COLO668 (cell line): ENCODE measurements around the gene SNX32.
A peak's percentile ranks its signal among the peaks of the same experiment; 100 is the strongest.
"Not testable (repeated sequence)": the region's sequence is repeated elsewhere in the genome, so short reads cannot be mapped to it uniquely, and the experiment has no call there.

Experiments
- DNase-seq: peaks from one replicate; lab custom pipeline; 2025; ENCODE audit not compliant: unreplicated experiment; lab: John Stamatoyannopoulos, UW

Gene SNX32

GRCh38 chr11:65883058-65883761, 49.4 kb downstream of the SNX32 start:
- no peak for DNase-seq

DNA sequence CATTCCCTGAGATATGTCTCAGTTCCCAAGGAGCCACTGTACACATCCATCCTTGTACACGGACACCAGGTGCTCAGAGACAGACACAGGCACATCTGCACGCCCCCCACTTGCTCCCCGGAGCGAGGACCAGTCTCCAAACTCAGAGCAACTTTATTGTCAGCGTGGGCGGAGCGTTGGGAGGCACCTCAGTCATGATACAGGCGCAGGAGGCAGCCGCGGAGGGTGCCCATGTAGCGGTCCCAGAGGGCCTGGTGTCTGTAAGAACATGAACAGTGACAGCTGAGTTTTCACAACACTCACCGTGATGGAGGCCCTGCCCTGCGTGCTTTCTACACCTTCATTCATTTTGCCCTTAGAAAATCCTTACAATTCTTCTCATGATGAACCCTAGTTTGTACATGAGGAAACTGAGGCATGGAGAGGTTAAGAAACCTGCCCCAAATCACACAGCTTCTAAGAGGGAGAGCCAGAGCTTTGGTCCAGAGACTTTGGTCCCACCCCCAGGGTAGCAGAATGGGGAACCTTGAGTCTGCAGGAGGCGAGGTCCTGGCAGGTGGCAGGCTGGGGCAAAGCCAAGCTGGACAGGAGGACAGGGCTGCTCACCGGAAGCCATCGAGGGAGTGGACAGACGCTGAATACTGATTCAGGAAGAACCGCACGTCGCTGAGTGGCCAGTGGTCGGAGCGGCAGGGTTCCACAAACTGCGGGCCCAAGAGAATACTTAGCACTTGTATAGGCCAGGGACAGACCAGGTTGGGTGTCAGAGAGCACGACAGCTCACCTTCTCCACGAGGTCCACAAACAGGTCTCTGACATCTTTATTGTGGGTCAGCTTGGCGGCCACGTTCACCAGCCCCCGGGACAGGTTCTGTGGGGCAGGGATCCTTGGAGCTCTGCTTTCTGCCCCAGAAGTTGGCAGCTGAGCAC, 50.3 kb downstream of the SNX32 start:
- no peak for DNase-seq

DNA sequence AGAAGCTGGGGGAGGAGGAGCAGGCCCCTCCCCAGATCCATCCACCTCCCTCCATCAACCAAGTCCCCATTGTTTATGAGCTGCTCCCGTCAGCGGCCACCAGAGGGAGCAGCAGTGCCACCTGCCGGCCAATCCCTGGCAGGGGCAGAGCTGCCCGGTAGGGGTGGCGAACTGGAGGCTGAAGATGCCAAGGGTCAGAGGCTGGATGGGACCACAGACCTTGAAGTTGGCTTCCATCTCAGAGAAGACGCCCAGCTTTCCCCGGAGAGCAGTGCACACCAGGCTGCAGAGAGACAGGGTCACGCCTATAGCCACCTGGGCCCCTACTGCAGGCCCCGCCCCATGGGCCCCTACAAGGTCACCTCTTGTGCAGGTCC, 50.9 kb downstream of the SNX32 start:
- peak; percentile 75 for DNase-seq

GRCh38 chr11:65885231-65885630, 51.5 kb downstream of the SNX32 start:
- DNase-seq = no peak

DNA sequence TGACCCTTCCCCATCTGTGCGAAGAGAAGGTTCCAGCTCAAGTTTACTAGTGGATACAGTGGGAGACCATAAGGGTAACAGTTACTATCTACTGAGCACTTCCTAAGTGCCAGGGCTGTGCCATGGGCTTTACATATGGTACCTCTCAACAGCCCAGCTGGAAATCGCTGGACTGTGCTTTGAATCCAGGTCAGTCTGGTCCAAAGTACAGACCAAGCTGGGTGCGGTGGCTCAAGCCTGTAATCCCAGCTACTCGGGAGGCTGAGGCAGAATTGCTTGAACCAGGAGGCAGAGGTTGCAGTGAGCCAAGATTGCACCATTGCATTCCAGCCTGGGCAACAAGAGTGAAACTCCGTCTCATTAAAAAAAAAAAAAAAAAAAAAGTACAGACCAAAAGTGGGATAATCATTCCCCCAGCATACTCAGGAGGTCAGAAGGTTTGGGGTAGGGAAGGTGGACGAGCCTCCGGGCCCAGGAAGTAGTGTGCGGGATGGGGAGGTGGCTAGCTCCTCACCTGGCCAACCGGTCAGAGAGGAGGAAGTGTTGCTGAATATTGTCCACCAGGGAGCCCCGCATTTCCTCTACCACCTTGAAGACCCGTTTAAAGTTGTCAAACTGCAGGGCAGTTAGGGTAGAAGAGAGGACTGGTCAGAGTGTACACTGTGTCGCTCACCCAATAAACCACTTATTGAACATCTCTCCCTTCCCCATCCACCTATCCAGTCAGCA, 52.2 kb downstream of the SNX32 start:
- DNase-seq = no peak

GRCh38 chr11:65886826-65887722, 53.3 kb downstream of the SNX32 start:
- DNase-seq = no peak

- no peak for DNase-seq
Observed at GRCh38 chr11:65887723-65888162, 54.0 kb downstream of the SNX32 start.

- peak; percentile 97 for DNase-seq
Observed at GRCh38 chr11:65888163-65888814, 54.5 kb downstream of the SNX32 start, which contains the start of gene FIBP. Gene FIBP (minus strand): TSS chr11:65888471. CDS start chr11:65888418, 53 bp downstream.

- peak; percentile 98 for DNase-seq
Observed at GRCh38 chr11:65890324-65891218, 56.8 kb downstream of the SNX32 start, which contains the start of gene CCDC85B. Gene CCDC85B (plus strand): TSS chr11:65890673. CDS start chr11:65890784, 111 bp downstream.

GRCh38 chr11:65891219-65892136, 57.7 kb downstream of the SNX32 start:
- DNase-seq = peak; percentile 70

- not testable (repeated sequence) for DNase-seq
Observed at GRCh38 chr11:65892137-65892540, 58.4 kb downstream of the SNX32 start.

DNA sequence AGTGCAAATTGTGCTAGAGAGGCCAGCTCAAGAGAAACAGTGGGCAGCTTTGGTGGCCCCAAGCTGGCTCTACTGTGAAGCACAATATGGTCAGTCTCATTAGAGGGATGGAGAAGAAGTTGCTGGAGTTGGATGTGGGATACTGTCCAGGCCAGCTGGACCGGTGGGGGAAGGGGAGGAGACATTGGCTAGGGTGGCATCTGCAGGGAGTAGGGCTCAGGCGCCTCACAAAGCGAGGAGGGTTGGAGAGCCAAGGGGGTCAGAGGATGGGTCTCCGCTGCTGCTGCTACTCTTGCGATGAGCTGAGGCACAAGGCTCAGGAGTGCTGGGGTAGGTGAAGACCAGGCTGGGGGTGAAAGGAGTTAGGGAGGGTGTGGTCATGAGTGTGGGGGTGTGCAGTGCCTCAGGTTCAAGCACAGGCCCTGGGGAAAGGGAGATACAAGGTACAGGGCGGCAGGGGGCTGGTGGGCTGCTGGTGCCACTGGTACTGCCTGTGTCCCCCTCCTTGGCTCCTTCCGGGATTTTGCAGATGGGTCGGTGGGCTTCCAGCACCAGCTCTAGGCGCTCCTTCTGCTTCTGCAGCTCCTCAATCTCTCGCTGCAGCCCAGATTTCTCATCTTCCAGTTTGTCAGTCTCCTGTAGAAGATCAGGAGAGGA, 59.0 kb downstream of the SNX32 start:
- DNase-seq = no peak

DNA sequence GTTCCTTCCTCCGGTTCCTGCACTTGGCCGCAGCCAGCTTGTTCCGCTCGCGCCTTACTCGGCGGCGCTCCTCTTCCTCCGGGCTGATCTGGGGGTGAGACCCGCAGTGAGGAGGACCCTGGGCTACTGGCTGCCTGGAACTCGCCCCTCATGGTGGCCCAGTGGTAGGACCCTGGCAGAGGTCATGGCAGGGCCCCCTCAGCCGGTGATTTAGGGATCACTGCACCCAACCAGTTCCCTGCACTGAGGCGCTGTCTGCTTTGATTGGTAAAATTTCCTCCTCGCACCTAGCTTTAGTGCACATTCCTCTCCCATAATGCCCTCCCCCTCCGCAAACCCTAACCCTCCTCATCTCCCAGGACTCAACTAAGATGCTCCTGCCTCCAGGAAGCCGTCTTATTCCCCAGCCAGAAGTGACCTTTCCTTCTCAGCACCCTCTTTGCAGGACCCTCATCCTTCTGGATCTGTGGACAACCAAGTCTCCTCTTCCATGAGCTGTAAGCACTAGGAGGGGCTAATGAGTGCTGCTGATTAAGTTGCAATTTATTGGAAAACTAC, 60.4 kb downstream of the SNX32 start:
- no peak for DNase-seq

DNA sequence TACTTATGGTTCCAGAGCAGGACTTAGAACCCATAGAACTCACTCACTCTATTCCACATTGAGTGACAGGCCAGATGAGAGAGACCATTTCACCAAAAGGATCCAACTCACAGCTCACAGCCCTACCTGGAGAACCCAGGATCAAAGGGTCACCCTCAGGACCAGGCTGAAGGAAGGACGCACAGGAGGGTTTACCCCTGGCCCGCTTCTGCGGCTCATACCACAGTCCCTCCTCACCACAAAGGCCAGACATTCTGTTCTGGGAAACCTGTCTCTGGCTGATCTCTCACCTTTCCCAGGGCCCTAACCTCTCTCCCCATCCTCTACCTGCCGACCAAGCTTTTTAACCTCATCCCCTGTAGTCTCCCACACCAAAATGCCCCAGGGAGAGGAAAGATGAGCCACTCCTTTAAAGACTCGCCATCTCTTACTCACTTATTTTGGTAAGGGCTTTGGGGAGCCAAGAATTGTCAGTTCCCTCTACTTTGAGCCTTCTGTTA, 61.8 kb downstream of the SNX32 start:
- no peak for DNase-seq

GRCh38 chr11:65896034-65896999, 62.6 kb downstream of the SNX32 start:
- no peak for DNase-seq
